Natural killer cell (primary cell): Measurements from ENCODE around the gene C16orf96. TPM values are rescaled to one million over a fixed set of nuclear protein-coding genes. Genes with fewer than 3 reads are reported as not detected.
A peak's percentile ranks its signal among the peaks of the same experiment; 100 is the strongest.

Experiments
- ATAC-seq, 3 donors: fragments of 150-1000 bp in 2 of 3; fragments of 200-7000 bp in 1 of 3; cut with Tn5 transposase; 1 replicate in 1 of 3; 2 replicates in 2 of 3; pipeline ENCODE4 v1.10.0; 2021; ENCODE audit warnings: mild to moderate bottlenecking in 2 of 3, moderate library complexity in 2 of 3
- DNase-seq, 2 donors: peaks; one replicate each; pipeline versions ENCODE4 v3.0.0 to v3.0.0-alpha.2; 2013 to 2021; ENCODE audit warnings: mixed read lengths in 1 of 2
- H3K27ac ChIP-seq: one replicate; pipeline ENCODE4 v1.5.1; 2013; ENCODE audit warnings: mild to moderate bottlenecking, low read length
- H3K27me3 ChIP-seq: one replicate; pipeline ENCODE4 v1.6.1; 2013; ENCODE audit warnings: low read length; ENCODE audit not compliant: control insufficient read depth, insufficient read depth
- H3K36me3 ChIP-seq: one replicate; pipeline ENCODE4 v1.6.1; 2013; ENCODE audit warnings: low read length; ENCODE audit not compliant: control insufficient read depth, insufficient read depth
- H3K4me1 ChIP-seq: one replicate; pipeline ENCODE4 v1.6.1; 2013; ENCODE audit warnings: low read length; ENCODE audit not compliant: control insufficient read depth, insufficient read depth
- H3K4me3 ChIP-seq: one replicate; pipeline ENCODE4 v1.5.1; 2013; ENCODE audit warnings: low read length
- H3K9me3 ChIP-seq: one replicate; pipeline ENCODE4 v1.6.1; 2013; ENCODE audit warnings: low read length; ENCODE audit not compliant: control insufficient read depth, insufficient read depth
- H3K27ac Mint-ChIP-seq, 2 donors: one replicate each; pipeline ENCODE4 v1.8.0; 2022; ENCODE audit warnings: mild to moderate bottlenecking in 2 of 2, mixed read lengths in 2 of 2, moderate library complexity in 1 of 2
- H3K27me3 Mint-ChIP-seq, 2 donors: one replicate each; pipeline ENCODE4 v1.8.0; 2022; ENCODE audit warnings: low read depth in 2 of 2, mixed read lengths in 2 of 2
- H3K36me3 Mint-ChIP-seq: one replicate; pipeline ENCODE4 v1.8.0; 2022; ENCODE audit warnings: mixed read lengths
- H3K4me1 Mint-ChIP-seq, 2 donors: one replicate each; pipeline ENCODE4 v1.8.0; 2022; ENCODE audit warnings: mixed read lengths in 2 of 2
- H3K4me3 Mint-ChIP-seq: one replicate; pipeline ENCODE4 v1.8.0; 2022; ENCODE audit warnings: mild to moderate bottlenecking, moderate library complexity, mixed read lengths
- H3K9me3 Mint-ChIP-seq, 2 donors: one replicate each; pipeline ENCODE4 v1.8.0; 2022; ENCODE audit warnings: mixed read lengths in 2 of 2
- CTCF ChIP-seq: fragments of 200-600 bp; IDR thresholded peaks from one replicate; pipeline ENCODE4 v1.8.0; 2022; ENCODE audit warnings: antibody characterized with exemption
- WGBS: methylation state at CpG from one replicate; pipeline ENCODE4 v1.1.7; 2013; ENCODE audit warnings: missing lambda C conversion rate; ENCODE audit not compliant: insufficient coverage; 5-methylcytosine and 5-hydroxymethylcytosine counted together
- intact Hi-C: fragments of 100-400 bp; cut with micrococcal nuclease; formaldehyde crosslinking; loops from one replicate; pipeline ENCODE4 v1.14.2; 2022
- total RNA-seq, 4 donors: library from RNA; stranded (reverse); fragments of 120-200 nt in 1 of 4; gene quantifications; one replicate each; pipeline versions ENCODE4 v1.2.3 to v1.2.4, GENCODE V29; 2013 to 2022

The C16orf96 gene
- total RNA-seq, 3 donors from 2014 or later (not counting 1 experiment from before 2014, with no cell fraction given) = 0.35 to 0.61 (median 0.43) TPM

GRCh38 chr16:4636196-4636595 is 80.1 kb downstream of the C16orf96 start:
- Mint-ChIP-seq H3K4me1 (peaks cover 24 to 34% of the 10 kb centered on the region in 2 donors), H3K36me3 (no peaks in the 10 kb centered on the region), H3K27ac (no peak overlapping the region), H3K4me3 (no peak overlapping the region), H3K9me3 (no peaks in the 10 kb centered on the region), H3K27me3 (no peaks in the 10 kb centered on the region)
- ATAC-seq (no peak), DNase-seq (no peak)
- H3K27ac ChIP-seq = no peak overlapping the region
- no peaks in the 10 kb centered on the region for H3K9me3 ChIP-seq
- TF ChIP-seq CTCF = no peak
- peaks cover 13% of the 10 kb centered on the region for H3K4me1 ChIP-seq
- no peak overlapping the region for H3K4me3 ChIP-seq
- peaks cover 8% of the 10 kb centered on the region for H3K36me3 ChIP-seq
- intact Hi-C loops = no loop called here
- 97% methylated on average over 13 of the region's 13 CpGs for WGBS
- no peaks in the 10 kb centered on the region for H3K27me3 ChIP-seq

- Mint-ChIP-seq H3K27ac (peak overlapping the region in 1 of 2 donors; percentile 26), H3K9me3 (no peaks in the 10 kb centered on the region), H3K4me1 (peaks cover 26 to 37% of the 10 kb centered on the region in 2 donors), H3K4me3 (no peak overlapping the region), H3K27me3 (no peaks in the 10 kb centered on the region), H3K36me3 (no peaks in the 10 kb centered on the region)
- Histone ChIP-seq H3K27ac (no peak overlapping the region), H3K9me3 (no peaks in the 10 kb centered on the region), H3K36me3 (peaks cover 8% of the 10 kb centered on the region), H3K4me1 (peaks cover 18% of the 10 kb centered on the region), H3K27me3 (no peaks in the 10 kb centered on the region), H3K4me3 (no peak overlapping the region)
- ATAC-seq (no peak), DNase-seq (no peak)
- intact Hi-C loops = no loop called here
- TF ChIP-seq CTCF = no peak
- 96% methylated on average over 21 of the region's 21 CpGs for WGBS
Measured at GRCh38 chr16:4637501-4638166, 81.5 kb downstream of the C16orf96 start.

- H3K36me3 Mint-ChIP-seq = no peaks in the 10 kb centered on the region
- no peaks in the 10 kb centered on the region for H3K9me3 ChIP-seq
- intact Hi-C loops = no loop called here
- peaks cover 26 to 31% of the 10 kb centered on the region in 2 donors for H3K4me1 Mint-ChIP-seq
- H3K27me3 Mint-ChIP-seq = no peaks in the 10 kb centered on the region
- H3K27me3 ChIP-seq = no peaks in the 10 kb centered on the region
- H3K4me1 ChIP-seq = peaks cover 18% of the 10 kb centered on the region
- H3K4me3 ChIP-seq = no peak overlapping the region
- no peak for TF ChIP-seq CTCF
- no peaks in the 10 kb centered on the region for H3K9me3 Mint-ChIP-seq
- no peak for DNase-seq
- ATAC-seq = peak in 2 of 3 donors; percentile 29 to 37
- no peak overlapping the region for H3K4me3 Mint-ChIP-seq
- 87% methylated on average over 27 of the region's 27 CpGs for WGBS
- peak overlapping the region; percentile 71 to 81 for H3K27ac Mint-ChIP-seq
- H3K27ac ChIP-seq = peak overlapping the region; percentile 17
- peaks cover 2% of the 10 kb centered on the region for H3K36me3 ChIP-seq
Measured at GRCh38 chr16:4639899-4640509, 83.9 kb downstream of the C16orf96 start.
